Panc1 (cell line): ENCODE measurements around the gene PARP11.

Source experiments
- CTCF ChIP-seq: fragments of 450-650 bp; IDR thresholded peaks from 2 replicates; pipeline ENCODE4 v1.5.1; 2017; ENCODE audit warnings: mild to moderate bottlenecking
- POLR2AphosphoS5 ChIP-seq: IDR thresholded peaks from 2 replicates; pipeline ENCODE4 v1.6.1; 2012; ENCODE audit warnings: mild to moderate bottlenecking, low read depth, low read length, moderate library complexity

GRCh38 chr12:3836641-3837040 lies 36.6 kb downstream of the PARP11 start:
- TF ChIP-seq CTCF: no peak
- TF ChIP-seq POLR2AphosphoS5: no peak
